Hematopoietic multipotent progenitor cell treated with erythropoietin and hydrocortisone succinate and interleukin-3 and kit ligand, for 8 days (in vitro differentiated cells): ENCODE measurements around the gene MBNL2.

Experiments
- DNase-seq: peaks from one replicate; pipeline ENCODE4 v3.0.0-alpha.2; 2015

Gene MBNL2

DNA sequence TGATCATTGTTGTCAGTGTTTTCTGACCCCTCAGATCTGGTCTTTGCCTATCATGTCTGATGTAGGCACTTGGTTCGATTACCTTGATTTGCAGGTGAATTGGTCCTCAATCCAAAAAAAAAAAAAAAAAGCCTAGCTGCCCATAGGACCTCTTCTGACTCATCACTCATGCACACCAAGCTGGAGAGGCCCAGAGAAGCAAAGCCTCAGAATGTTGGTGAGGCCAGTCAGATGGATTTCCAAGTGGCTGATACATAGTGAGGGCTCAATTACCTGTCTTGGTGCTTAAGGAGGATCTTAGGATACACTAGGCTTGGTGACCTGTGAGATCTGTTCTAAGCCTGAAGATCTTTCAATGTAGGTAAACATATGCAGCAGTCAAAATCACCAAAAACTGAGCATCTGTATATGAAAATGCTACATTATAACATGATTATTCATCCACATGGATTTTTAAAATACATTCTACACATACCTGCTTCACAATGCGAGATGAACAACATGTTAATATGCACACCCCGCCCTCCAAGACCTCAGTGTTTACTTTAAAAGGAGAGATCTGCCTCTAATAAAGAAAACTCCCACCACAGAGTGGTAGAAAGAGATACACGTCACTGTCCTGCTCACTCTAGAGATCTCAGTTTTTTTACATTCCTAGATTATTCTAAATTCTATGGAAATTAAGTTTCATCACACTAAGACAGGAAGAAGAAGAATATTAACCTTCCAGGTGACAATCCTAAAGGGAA is 132.0 kb downstream of the MBNL2 start:
- DNase-seq: no peak

- no peak for DNase-seq
Observed at GRCh38 chr13:97354808-97355207, 132.7 kb downstream of the MBNL2 start.

DNA sequence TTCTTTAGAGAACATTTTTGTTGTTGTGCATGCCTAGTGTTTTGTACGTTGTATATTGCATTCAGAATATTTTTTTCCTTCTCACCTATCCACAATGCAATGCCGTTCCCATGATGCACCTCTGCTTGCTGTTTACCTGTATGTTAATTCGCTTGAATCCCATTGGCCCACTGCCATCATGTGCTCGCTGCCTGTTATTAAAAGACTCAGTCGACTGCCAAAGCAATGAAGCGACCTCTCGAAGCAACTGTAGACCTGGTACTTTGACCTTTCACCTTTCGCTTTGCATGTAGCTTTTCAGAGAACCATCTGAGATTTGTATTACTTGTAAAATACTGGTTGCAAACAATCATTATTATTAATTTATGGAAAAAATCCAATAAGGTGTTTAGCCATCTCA is 134.5 kb downstream of the MBNL2 start:
- DNase-seq: no peak

GRCh38 chr13:97359181-97360057 is 137.3 kb downstream of the MBNL2 start:
- peak; percentile 78 for DNase-seq

DNA sequence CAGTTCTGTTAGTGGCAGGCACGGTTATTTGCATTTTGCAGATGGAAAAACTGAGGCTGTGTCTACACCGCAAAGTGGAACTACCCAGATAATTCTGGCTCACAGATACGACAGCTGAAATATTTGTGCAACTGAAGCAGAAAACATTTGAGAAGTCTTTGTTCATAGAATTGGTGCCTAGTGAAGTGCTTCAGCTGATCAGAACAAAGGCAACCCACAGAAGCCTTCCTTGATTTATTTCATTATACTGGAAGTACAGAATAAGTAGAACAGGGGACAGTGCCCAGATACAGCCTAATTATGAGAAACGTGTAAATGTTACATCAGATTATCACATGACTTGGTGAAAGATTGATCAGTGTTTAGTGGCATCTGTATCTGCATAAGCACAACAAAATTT is 138.5 kb downstream of the MBNL2 start:
- DNase-seq: no peak

DNA sequence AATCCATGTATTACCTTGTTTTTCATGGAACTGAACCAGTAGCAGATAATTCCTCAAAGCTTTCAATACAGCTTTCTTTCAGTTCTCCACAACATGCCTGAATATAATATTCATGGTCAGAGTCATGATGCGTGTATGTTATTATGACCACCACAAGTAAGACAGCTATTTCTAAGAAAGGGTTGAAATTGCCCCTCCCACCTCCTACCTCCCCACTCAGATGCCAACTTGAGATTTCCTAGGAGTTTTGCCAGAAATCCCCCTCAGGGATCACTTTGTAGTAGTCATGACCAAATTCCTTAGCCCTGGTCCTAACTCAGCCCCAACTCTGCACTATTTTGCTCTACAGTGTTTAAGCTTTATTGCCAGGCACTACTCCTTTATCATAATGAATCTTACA is 141.9 kb downstream of the MBNL2 start:
- DNase-seq: no peak

DNA sequence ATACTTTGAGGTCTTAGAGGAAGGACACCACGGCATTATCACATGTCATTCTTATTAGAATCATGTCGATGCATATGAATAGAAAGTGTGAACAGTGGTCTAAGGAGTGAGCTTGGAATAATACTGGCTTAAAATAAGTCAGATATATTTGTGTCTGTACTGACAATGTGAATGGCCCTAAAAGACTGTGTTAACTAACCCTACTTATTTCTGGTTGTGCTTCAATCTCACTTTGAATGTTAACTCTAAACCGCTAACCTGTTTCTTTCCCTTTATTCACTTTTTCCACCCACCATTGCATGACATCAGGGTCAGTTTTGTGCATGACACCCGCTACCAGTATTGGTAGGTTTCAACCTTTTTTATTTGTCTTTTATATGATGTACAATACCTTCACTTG is 142.7 kb downstream of the MBNL2 start:
- DNase-seq: no peak

DNA sequence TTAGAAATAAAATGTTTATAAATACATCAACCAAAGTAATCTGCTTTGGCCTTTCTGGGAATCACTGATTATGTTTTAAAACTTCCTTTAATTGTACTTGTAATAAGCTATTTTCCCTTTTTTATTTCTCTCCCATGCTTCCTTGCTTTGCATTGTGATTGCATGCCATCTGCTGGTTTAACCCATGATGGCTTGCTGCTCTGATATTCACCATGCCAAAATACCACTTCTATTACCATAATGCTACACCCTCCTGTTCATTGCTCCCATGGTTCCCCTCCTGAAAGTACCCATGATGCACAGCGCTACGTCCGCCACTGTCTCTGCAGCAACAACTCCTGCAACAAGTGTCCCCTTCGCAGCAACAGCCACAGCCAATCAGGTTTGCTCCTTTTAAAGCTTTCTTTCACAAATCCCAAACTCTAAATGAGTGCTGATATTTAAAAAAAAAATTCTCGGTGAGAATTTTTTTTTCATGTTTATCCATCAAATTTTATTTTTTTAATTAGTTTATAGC is 144.1 kb downstream of the MBNL2 start:
- no peak for DNase-seq

DNA sequence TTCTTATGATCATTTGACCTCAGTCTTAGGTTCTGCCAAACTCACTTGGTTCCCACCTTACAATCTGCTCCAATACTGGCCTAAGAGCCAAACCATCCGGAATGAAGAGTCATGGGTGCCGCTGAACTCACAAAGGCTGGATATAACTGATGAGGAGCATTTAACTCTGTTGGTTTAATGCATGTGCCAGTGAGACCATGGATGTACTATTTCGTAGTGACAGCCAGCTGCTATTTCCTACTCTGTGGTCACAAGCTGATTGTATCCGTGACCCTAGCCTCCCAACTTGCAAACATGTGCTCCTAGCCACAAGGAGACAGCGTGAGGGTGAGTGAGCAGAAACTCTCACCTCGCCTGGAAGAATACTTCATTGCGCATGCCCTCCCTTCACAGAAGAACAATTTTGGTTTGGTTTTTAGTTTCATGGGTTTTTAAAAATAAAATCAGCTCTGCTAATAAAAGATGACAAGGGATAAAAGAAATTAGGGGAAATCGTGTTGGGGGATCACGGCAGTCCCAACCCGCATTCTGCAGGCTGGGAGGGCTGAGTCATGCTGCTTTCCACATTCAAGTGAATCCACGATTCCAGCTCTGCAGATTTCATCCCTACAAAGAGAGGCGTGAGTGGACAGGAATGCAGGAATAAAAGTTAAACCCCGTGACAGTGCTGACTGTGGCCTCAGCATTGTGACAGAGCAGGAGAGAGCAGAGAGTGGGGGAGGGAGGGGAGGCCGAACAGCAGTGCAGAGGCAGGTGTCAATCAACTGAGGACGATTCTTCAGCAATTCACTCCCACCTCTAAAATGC is 145.1 kb downstream of the MBNL2 start:
- peak; percentile 49 for DNase-seq

GRCh38 chr13:97369261-97369893 is 147.2 kb downstream of the MBNL2 start:
- DNase-seq: peak; percentile 17

- no peak for DNase-seq
Observed at GRCh38 chr13:97371486-97372109, 149.5 kb downstream of the MBNL2 start.

- no peak for DNase-seq
Observed at GRCh38 chr13:97372936-97373335, 150.8 kb downstream of the MBNL2 start.

GRCh38 chr13:97373787-97374186 is 151.7 kb downstream of the MBNL2 start:
- DNase-seq: no peak

GRCh38 chr13:97376981-97377380 is 154.8 kb downstream of the MBNL2 start:
- no peak for DNase-seq

DNA sequence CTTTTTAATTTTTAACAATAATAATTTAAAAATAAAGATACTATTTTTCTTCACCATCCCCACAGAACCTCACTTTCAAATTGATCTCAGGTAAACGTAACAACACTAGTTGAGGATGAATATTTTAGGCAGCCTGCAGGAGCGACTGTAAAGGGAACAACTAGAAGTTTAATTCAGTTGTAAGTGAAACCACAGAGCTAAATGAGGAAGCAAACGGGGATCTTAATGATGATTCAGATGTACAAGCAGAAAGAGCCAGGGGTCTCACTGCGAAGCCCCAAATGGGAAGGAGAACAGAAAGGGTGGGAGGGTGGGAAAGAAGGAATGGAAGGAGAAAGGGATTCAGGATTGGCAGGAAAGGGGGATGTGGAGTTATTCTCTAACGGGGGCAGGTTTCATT is 157.3 kb downstream of the MBNL2 start:
- no peak for DNase-seq

DNA sequence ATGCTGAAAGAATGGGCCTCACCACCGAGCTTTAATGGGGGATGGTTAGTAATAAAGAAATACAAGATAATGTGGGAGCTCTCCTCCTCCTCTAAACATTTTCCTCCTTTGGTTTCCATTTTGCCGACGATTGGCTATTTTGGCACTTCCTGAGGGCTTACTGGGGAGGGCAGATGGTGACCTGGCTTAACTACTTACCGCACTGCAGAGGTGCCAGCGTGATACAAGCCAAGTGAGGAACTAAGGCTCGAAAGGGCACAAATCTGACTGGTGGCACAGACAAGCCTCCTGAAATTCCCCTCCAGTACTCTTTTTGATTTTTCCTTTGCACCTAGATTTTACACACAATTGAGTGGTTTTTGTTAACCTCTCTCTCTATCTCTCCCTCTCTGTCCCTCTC is 158.6 kb downstream of the MBNL2 start:
- DNase-seq: no peak

GRCh38 chr13:97381189-97381588 is 159.1 kb downstream of the MBNL2 start:
- no peak for DNase-seq

DNA sequence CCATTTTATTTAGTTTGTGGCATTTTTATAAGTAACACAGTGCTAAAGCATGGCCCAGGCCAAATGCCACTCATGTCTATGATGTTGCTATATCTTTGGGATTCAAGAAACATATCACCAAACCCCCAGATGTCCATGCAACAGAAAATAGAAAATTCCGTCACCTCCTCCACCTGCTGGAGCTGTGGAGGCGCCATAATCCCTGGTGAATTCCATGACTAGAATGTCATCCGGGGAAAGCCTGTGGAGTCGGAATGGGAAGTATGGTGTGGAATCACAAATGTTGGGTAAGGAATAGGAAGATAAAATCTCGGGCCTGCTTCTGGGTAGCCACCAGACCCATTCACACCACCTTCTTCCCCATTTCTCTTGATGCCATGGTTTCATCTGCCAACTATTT is 160.1 kb downstream of the MBNL2 start:
- no peak for DNase-seq

DNA sequence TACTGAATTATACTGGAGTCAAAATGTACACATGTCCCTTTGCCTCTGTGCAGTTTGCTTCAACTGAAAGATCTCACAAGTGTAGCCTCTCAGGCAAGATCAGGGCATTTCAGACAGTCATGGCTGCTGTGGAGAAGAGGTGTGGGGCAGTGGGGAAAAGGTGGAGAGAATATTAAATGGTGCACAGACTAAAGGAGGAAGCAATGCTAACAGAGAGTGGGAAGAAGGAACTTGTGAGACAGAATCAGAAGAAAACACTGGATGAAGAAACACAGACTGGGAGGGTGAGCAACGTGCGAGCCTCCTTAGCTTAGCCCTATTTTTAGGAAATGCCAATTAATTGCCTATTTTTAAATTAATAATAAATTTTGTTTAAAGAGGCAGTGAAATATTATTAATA is 162.2 kb downstream of the MBNL2 start:
- no peak for DNase-seq

DNA sequence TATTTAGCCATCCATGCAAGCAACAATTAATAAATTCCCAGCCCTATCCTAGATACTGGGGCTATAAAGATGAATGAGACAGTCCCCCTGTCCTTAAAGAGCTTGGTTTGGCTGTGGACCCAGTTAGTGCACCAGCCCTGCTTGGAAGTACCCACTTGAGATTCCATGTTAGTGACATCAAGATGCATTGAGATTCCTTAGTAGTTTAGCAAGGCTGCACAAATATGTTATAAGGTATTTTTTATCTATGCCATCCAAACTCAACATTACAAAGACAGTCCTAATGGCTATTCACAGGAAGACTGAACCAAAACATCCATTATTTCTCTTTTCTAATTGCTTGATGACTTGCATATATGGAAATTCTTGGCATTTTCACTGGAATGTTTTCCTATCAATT is 163.0 kb downstream of the MBNL2 start:
- no peak for DNase-seq

GRCh38 chr13:97385854-97386253 is 163.7 kb downstream of the MBNL2 start:
- no peak for DNase-seq

DNA sequence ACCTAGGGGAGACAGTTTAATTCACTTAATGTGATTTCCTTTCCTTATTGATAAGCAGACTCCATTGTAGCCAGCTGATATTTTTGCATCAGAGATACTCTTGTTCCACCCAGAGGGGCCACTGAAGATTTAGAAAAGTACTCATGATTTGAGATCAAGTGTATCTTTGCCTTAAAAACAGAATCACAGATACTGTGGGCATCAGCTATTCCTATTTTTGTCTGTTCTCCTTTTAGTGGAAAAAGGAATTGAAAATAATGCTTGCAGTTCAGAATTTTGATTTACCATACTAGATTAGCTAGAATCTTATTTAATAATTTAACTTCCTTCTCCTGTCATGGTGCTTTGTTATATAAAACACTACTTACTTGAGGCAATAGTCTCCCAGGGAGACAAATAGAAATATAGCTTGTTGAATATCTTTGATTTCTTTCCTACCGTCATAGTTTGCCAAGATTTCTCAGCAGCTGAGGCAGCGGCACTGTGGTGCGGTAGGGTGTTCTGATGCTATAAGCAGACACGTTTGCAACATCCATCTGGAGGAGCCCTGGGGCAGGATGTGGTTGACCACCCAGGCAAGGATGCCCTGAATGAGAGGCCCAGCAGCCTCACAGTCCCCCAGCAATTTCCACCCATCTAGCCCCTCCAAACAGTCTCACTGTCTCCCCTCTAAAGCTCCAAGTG is 164.8 kb downstream of the MBNL2 start:
- DNase-seq: no peak
